HUES48 (cell line): Measurements from ENCODE around the gene LMOD1.

ENCODE experiments used
- H3K27ac ChIP-seq: one replicate; pipeline ENCODE4 v1.7.0; 2013; ENCODE audit warnings: low read depth, low read length, inconsistent platforms
- H3K27me3 ChIP-seq: 2 replicates; pipeline ENCODE4 v1.6.1; 2013; ENCODE audit warnings: mild to moderate bottlenecking, low read length; ENCODE audit not compliant: control insufficient read depth, insufficient read depth
- H3K36me3 ChIP-seq: 2 replicates; pipeline ENCODE4 v1.6.1; 2013; ENCODE audit warnings: low read length; ENCODE audit not compliant: control insufficient read depth, insufficient read depth
- H3K4me1 ChIP-seq: 2 replicates; pipeline ENCODE4 v1.6.1; 2013; ENCODE audit warnings: mild to moderate bottlenecking, low read length; ENCODE audit not compliant: control insufficient read depth, insufficient read depth
- H3K4me3 ChIP-seq: 2 replicates; pipeline ENCODE4 v1.5.1; 2013; ENCODE audit warnings: mild to moderate bottlenecking, low read depth, low read length
- H3K9ac ChIP-seq: 2 replicates; pipeline ENCODE4 v1.6.1; 2013; ENCODE audit warnings: mild to moderate bottlenecking, low read depth, low read length, moderate library complexity
- H3K9me3 ChIP-seq: 2 replicates; pipeline ENCODE4 v1.6.1; 2013; ENCODE audit warnings: low read length; ENCODE audit not compliant: control insufficient read depth, insufficient read depth

The LMOD1 gene

GRCh38 chr1:201851949-201852348 lies 94.4 kb downstream of the LMOD1 start:
- no peaks in the 10 kb centered on the region for H3K4me1 ChIP-seq
- H3K27ac ChIP-seq = no peak overlapping the region
- H3K27me3 ChIP-seq = no peaks in the 10 kb centered on the region
- H3K36me3 ChIP-seq = peaks cover 100% of the 10 kb centered on the region
- no peaks in the 10 kb centered on the region for H3K9me3 ChIP-seq
- no peak overlapping the region for H3K4me3 ChIP-seq
- H3K9ac ChIP-seq = no peak overlapping the region

- H3K27ac ChIP-seq = peak overlapping the region; percentile 52
- H3K9me3 ChIP-seq = no peaks in the 10 kb centered on the region
- H3K4me1 ChIP-seq = no peaks in the 10 kb centered on the region
- no peak overlapping the region for H3K9ac ChIP-seq
- H3K36me3 ChIP-seq = peaks cover 84% of the 10 kb centered on the region
- H3K27me3 ChIP-seq = no peaks in the 10 kb centered on the region
- H3K4me3 ChIP-seq = no peak overlapping the region
Measured at GRCh38 chr1:201850053-201850397, 96.3 kb downstream of the LMOD1 start.

GRCh38 chr1:201849372-201850052 lies 96.8 kb downstream of the LMOD1 start:
- no peak overlapping the region for H3K9ac ChIP-seq
- peaks cover 78% of the 10 kb centered on the region for H3K36me3 ChIP-seq
- no peaks in the 10 kb centered on the region for H3K4me1 ChIP-seq
- H3K27me3 ChIP-seq = no peaks in the 10 kb centered on the region
- no peaks in the 10 kb centered on the region for H3K9me3 ChIP-seq
- peak overlapping the region; percentile 52 for H3K27ac ChIP-seq
- no peak overlapping the region for H3K4me3 ChIP-seq

GRCh38 chr1:201848230-201848629 lies 98.1 kb downstream of the LMOD1 start:
- Histone ChIP-seq H3K4me3 (no peak overlapping the region), H3K27ac (no peak overlapping the region), H3K9ac (no peak overlapping the region), H3K36me3 (peaks cover 66% of the 10 kb centered on the region), H3K9me3 (no peaks in the 10 kb centered on the region), H3K4me1 (no peaks in the 10 kb centered on the region), H3K27me3 (no peaks in the 10 kb centered on the region)

GRCh38 chr1:201847150-201847549 lies 99.2 kb downstream of the LMOD1 start:
- H3K9ac ChIP-seq = no peak overlapping the region
- no peak overlapping the region for H3K27ac ChIP-seq
- H3K4me3 ChIP-seq = no peak overlapping the region
- no peaks in the 10 kb centered on the region for H3K27me3 ChIP-seq
- H3K9me3 ChIP-seq = no peaks in the 10 kb centered on the region
- peaks cover 8% of the 10 kb centered on the region for H3K4me1 ChIP-seq
- H3K36me3 ChIP-seq = peaks cover 55% of the 10 kb centered on the region
